Stomach (tissue), 4 donors: ENCODE results near the gene TRNT1.

Experiments
- POLR2AphosphoS5 ChIP-seq, 3 donors: sonication (generic); formaldehyde crosslinking; IDR thresholded peaks; one replicate each; pipeline ENCODE4 v1.6.1; 2016; ENCODE audit warnings: antibody characterized with exemption in 3 of 3
- TF ChIP-seq, protein P1 (sequence below), 7 experiments: fragments of 450-650 bp in 4 of 7; fragments of 200-600 bp in 3 of 7; sonication (generic) in 3 of 7; IDR thresholded peaks; one replicate each; pipeline ENCODE4 v1.5.1; 2016 to 2019; ENCODE audit warnings: antibody characterized with exemption in 7 of 7, control low read depth in 2 of 7, mild to moderate bottlenecking in 1 of 7

DNA sequence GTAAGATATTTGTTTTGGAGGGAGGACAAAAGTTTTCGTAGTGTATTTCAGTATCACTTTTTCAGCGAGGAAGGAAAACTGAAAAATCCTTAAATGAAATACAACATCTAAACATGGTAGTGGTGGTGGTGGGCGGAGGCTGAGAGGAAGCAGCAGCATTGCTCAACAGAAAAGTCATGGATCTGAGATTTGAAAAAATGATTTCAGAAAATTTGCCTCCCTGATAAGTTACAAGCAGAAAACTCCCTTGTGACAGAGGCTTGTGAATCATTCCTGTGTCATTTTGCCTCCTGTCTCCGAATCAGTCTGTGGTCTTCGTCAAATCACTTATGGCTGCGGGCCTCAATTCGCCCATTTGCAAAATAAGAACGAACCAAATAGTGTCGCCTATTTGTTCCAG is 53.7 kb downstream of the TRNT1 start:
- TF ChIP-seq, protein P1, sequence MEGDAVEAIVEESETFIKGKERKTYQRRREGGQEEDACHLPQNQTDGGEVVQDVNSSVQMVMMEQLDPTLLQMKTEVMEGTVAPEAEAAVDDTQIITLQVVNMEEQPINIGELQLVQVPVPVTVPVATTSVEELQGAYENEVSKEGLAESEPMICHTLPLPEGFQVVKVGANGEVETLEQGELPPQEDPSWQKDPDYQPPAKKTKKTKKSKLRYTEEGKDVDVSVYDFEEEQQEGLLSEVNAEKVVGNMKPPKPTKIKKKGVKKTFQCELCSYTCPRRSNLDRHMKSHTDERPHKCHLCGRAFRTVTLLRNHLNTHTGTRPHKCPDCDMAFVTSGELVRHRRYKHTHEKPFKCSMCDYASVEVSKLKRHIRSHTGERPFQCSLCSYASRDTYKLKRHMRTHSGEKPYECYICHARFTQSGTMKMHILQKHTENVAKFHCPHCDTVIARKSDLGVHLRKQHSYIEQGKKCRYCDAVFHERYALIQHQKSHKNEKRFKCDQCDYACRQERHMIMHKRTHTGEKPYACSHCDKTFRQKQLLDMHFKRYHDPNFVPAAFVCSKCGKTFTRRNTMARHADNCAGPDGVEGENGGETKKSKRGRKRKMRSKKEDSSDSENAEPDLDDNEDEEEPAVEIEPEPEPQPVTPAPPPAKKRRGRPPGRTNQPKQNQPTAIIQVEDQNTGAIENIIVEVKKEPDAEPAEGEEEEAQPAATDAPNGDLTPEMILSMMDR (IDR thresholded peaks at IDR 0.05) = no peak
- no peak for TF ChIP-seq POLR2AphosphoS5 (IDR thresholded peaks at IDR 0.05)
